MG63 (cell line): Measurements from ENCODE around the gene RSRP1. TPM values are rescaled to one million over a fixed set of nuclear protein-coding genes. Genes with fewer than 3 reads are reported as not detected.
"Not testable (repeated sequence)": the region's sequence is repeated elsewhere in the genome, so short reads cannot be mapped to it uniquely, and the experiment has no call there.

ENCODE experiments used
- DNase-seq: peaks from one replicate; pipeline ENCODE4 v3.0.0-alpha.2; 2020
- H3K27me3 ChIP-seq: fragments of 250-450 bp; sonication (Bioruptor Pico); 2 replicates; pipeline ENCODE4 v1.5.1; 2020; ENCODE audit warnings: mild to moderate bottlenecking, moderate library complexity
- H3K36me3 ChIP-seq: fragments of 250-450 bp; sonication (Bioruptor Pico); 2 replicates; pipeline ENCODE4 v1.5.1; 2020; ENCODE audit warnings: mild to moderate bottlenecking, moderate library complexity
- H3K4me3 ChIP-seq: fragments of 250-450 bp; sonication (Bioruptor Pico); 2 replicates; pipeline ENCODE4 v1.5.1; 2020; ENCODE audit warnings: mild to moderate bottlenecking, moderate library complexity
- H3K9me3 ChIP-seq: fragments of 250-450 bp; sonication (Bioruptor Pico); 2 replicates; pipeline ENCODE4 v1.5.1; 2020; ENCODE audit warnings: mild to moderate bottlenecking, moderate library complexity
- total RNA-seq: library from RNA; depleted of rRNA; stranded (reverse); fragments of >200 nt; shearing (Covaris generic); gene quantifications from 2 replicates; pipeline ENCODE4 v1.2.3, GENCODE V29; 2014; ENCODE audit warnings: low replicate concordance

Gene RSRP1
- total RNA-seq, 1 experiment from 2014 or later, result 44.5 TPM

GRCh38 chr1:25266554-25267287 is 19.5 kb upstream of the RSRP1 start:
- peak; percentile 45 for DNase-seq
- not testable (repeated sequence) for H3K36me3 ChIP-seq, H3K27me3 ChIP-seq, H3K9me3 ChIP-seq
- H3K4me3 ChIP-seq, result peak overlapping the region; percentile 53

GRCh38 chr1:25260336-25260735 is 13.1 kb upstream of the RSRP1 start:
- DNase-seq, H3K9me3 ChIP-seq, H3K36me3 ChIP-seq, H3K27me3 ChIP-seq, H3K4me3 ChIP-seq: not testable (repeated sequence)

- not testable (repeated sequence) for H3K27me3 ChIP-seq, DNase-seq, H3K4me3 ChIP-seq, H3K9me3 ChIP-seq, H3K36me3 ChIP-seq
Measured at GRCh38 chr1:25259813-25260212, 12.6 kb upstream of the RSRP1 start.

- DNase-seq, result no peak
- no peaks in the 10 kb centered on the region; the same call in 1 of the 2 replicates for H3K36me3 ChIP-seq
- H3K4me3 ChIP-seq, result no peak overlapping the region
- H3K9me3 ChIP-seq, result no peaks in the 10 kb centered on the region
- H3K27me3 ChIP-seq, result no peaks in the 10 kb centered on the region
Measured at GRCh38 chr1:25257196-25257595, 9.9 kb upstream of the RSRP1 start.

- H3K27me3 ChIP-seq, result no peaks in the 10 kb centered on the region
- DNase-seq, result peak; percentile 78
- H3K36me3 ChIP-seq, result no peaks in the 10 kb centered on the region
- H3K9me3 ChIP-seq, result no peaks in the 10 kb centered on the region
- no peak overlapping the region for H3K4me3 ChIP-seq
Measured at GRCh38 chr1:25256578-25256965, 9.3 kb upstream of the RSRP1 start.

GRCh38 chr1:25255706-25256577 is 8.7 kb upstream of the RSRP1 start:
- no peaks in the 10 kb centered on the region for H3K9me3 ChIP-seq
- no peak for DNase-seq
- H3K27me3 ChIP-seq, result no peaks in the 10 kb centered on the region

GRCh38 chr1:25253911-25254310 is 6.7 kb upstream of the RSRP1 start:
- no peak for DNase-seq
- no peaks in the 10 kb centered on the region for H3K27me3 ChIP-seq
- H3K4me3 ChIP-seq, result no peak overlapping the region
- H3K36me3 ChIP-seq, result no peaks in the 10 kb centered on the region
- no peaks in the 10 kb centered on the region for H3K9me3 ChIP-seq

More at GRCh38 chr1:25255706-25256577, 8.7 kb upstream of the RSRP1 start:
- H3K4me3 ChIP-seq, result no peak overlapping the region
- no peaks in the 10 kb centered on the region for H3K36me3 ChIP-seq

- H3K9me3 ChIP-seq, result no peaks in the 10 kb centered on the region
- peaks cover 37% of the 10 kb centered on the region for H3K36me3 ChIP-seq
- H3K4me3 ChIP-seq, result peak overlapping the region; percentile 85
- no peaks in the 10 kb centered on the region for H3K27me3 ChIP-seq
- DNase-seq, result no peak
Measured at GRCh38 chr1:25247829-25248754, 838 bp upstream of the RSRP1 start.

- H3K4me3 ChIP-seq, result peak overlapping the region; percentile 85
- H3K27me3 ChIP-seq, result no peaks in the 10 kb centered on the region
- peak; percentile 40 for DNase-seq
- no peaks in the 10 kb centered on the region for H3K9me3 ChIP-seq
- peaks cover 52% of the 10 kb centered on the region for H3K36me3 ChIP-seq
Measured at GRCh38 chr1:25246600-25247023, 642 bp downstream of the RSRP1 start.

GRCh38 chr1:25245809-25246599 is 1.2 kb downstream of the RSRP1 start:
- H3K4me3 ChIP-seq, result peak overlapping the region; percentile 85
- H3K9me3 ChIP-seq, result no peaks in the 10 kb centered on the region
- H3K27me3 ChIP-seq, result no peaks in the 10 kb centered on the region
- no peak for DNase-seq
- H3K36me3 ChIP-seq, result peaks cover 57% of the 10 kb centered on the region

- no peaks in the 10 kb centered on the region for H3K27me3 ChIP-seq
- H3K4me3 ChIP-seq, result peak overlapping the region; percentile 85
- H3K36me3 ChIP-seq, result peaks cover 63% of the 10 kb centered on the region
- no peak for DNase-seq
- no peaks in the 10 kb centered on the region for H3K9me3 ChIP-seq
Measured at GRCh38 chr1:25245393-25245792, 1.9 kb downstream of the RSRP1 start.

- no peak for DNase-seq
- Histone ChIP-seq H3K9me3 (no peaks in the 10 kb centered on the region), H3K36me3 (peaks cover 73% of the 10 kb centered on the region), H3K27me3 (no peaks in the 10 kb centered on the region), H3K4me3 (no peak overlapping the region)
Measured at GRCh38 chr1:25243907-25244306, 3.3 kb downstream of the RSRP1 start.

- peaks cover 54% of the 10 kb centered on the region for H3K36me3 ChIP-seq
- peak; percentile 50 for DNase-seq
- H3K9me3 ChIP-seq, result no peaks in the 10 kb centered on the region
- H3K27me3 ChIP-seq, result no peaks in the 10 kb centered on the region
- H3K4me3 ChIP-seq, result peak overlapping the region; percentile 1
Measured at GRCh38 chr1:25239681-25240541, 7.3 kb downstream of the RSRP1 start.

- DNase-seq, result no peak
- Histone ChIP-seq H3K4me3 (no peak overlapping the region), H3K27me3 (no peaks in the 10 kb centered on the region), H3K9me3 (no peaks in the 10 kb centered on the region), H3K36me3 (peaks cover 42% of the 10 kb centered on the region)
Measured at GRCh38 chr1:25238046-25238445, 9.2 kb downstream of the RSRP1 start.

- not testable (repeated sequence) for H3K27me3 ChIP-seq, H3K9me3 ChIP-seq, H3K4me3 ChIP-seq, DNase-seq
- H3K36me3 ChIP-seq, result peaks cover 30% of the 10 kb centered on the region
Measured at GRCh38 chr1:25236261-25236660, 11.0 kb downstream of the RSRP1 start.
